GM19467 (cell line): ENCODE data around the gene COL8A1.

Experiments
- ATAC-seq: cut with Tn5 transposase; IDR thresholded peaks from one replicate; pipeline ENCODE4 v1.9.1; 2021; ENCODE audit warnings: mild to moderate bottlenecking, moderate library complexity; ENCODE audit not compliant: unreplicated experiment

COL8A1 gene

GRCh38 chr3:99789011-99789721 lies 150.8 kb downstream of the COL8A1 start:
- ATAC-seq = peak; percentile 94

GRCh38 chr3:99794485-99794884 lies 156.1 kb downstream of the COL8A1 start:
- no peak for ATAC-seq

DNA sequence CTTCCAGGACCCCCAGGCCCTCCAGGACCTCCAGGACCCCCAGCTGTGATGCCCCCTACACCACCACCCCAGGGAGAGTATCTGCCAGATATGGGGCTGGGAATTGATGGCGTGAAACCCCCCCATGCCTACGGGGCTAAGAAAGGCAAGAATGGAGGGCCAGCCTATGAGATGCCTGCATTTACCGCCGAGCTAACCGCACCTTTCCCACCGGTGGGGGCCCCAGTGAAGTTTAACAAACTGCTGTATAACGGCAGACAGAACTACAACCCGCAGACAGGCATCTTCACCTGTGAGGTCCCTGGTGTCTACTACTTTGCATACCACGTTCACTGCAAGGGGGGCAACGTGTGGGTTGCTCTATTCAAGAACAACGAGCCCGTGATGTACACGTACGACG lies 157.2 kb downstream of the COL8A1 start:
- no peak for ATAC-seq

GRCh38 chr3:99799422-99799821 lies 161.0 kb downstream of the COL8A1 start:
- no peak for ATAC-seq

DNA sequence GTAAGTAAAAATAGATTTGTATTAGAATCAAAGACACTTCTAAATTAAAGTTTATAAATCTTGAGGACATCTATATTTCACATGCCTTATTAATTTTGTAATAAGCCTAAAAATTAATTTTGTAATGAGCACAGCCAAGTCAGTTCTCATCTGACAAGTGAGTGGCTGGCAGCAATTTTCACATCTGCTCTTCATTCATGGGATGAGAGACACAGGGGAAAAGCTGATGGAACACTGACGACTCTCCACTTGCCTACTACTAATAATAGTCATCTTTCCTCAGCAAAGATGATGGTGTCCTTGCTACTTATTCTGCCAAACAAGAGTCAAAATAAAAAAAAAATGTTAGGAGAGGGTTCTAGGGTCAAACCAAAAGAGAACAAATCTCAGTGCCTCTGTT lies 164.9 kb downstream of the COL8A1 start:
- ATAC-seq = no peak

DNA sequence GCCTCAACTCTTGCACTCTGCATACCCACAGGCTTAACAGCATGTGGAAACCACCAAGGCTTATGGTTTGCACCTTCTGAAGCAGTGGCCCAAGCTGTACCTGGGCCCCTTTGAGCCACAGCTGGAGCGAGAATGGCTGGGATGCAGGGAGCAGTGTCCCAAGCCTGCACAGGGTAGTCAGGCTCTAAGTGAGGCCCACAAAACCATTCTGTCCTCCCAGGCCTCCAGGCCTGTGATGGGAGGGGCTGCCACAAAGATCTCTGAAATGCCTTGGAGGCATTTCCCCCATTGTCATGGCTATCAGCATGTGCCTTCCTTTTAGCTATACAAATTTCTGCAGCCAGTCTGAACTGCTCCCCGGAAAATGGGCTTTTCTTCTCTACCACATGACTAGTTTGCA lies 166.8 kb downstream of the COL8A1 start:
- no peak for ATAC-seq

- no peak for ATAC-seq
Measured at GRCh38 chr3:99808163-99808794, 169.9 kb downstream of the COL8A1 start.

- ATAC-seq = no peak
Measured at GRCh38 chr3:99809565-99809964, 171.2 kb downstream of the COL8A1 start.

GRCh38 chr3:99810403-99810802 lies 172.0 kb downstream of the COL8A1 start:
- ATAC-seq = no peak

DNA sequence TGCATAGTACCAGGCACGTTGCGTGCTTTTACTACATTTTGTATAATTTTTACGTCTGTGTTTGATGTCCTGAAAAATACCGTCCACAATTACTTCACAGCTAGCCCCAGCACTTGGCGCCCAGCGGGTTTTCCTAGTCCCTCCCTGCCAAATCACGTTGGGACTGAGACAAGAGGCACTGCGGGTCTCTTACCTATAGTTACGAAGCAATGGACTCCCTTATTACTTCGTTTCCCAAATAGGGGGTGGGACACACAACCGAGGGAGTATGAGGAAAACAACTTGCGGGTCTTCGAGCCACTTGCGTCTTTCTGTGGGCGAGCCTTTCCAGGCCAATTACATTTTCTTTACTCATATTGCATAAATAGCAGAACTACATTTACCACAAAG lies 178.6 kb downstream of the COL8A1 start:
- ATAC-seq = no peak

DNA sequence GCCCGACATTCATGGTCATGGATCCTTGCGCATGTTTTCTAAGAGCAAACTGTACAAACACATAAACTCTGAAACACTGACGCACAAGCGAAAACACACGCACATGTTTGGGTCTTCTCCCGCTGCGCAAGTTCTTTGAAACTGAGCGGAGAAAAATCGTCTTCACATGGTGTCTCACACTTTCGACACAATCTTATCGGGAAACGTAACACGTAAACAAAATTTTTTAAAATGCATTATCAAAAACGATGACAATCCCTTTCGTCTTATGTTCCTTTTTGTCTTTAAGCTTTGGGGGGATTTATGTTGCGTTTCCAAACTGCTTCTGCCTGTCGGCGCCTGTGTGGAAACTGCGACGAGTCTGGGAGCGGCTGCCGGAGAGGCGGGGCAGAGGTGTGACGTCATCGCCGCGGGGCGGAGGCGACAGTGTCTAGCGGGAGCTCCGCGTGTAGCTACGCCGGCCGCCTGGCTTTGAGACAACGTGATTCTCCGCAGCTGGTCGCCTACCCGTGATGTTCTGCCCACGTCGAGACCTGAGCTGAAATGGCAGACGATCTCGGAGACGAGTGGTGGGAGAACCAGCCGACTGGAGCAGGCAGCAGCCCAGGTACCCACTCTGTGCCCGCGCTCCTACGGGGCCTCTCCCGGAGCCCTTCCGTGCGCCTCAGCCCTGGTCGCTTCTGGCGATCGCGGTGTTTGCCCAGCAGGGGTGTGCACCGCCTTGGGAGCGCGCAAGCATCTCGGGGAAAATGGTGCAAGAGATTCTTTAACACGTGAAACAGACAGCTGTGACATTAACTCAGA lies 179.2 kb downstream of the COL8A1 start, which contains the start of gene CMSS1:
TSS of gene CMSS1 (plus strand) at position 426 of the 804 bp plus-strand sequence.
- ATAC-seq = peak; percentile 97

DNA sequence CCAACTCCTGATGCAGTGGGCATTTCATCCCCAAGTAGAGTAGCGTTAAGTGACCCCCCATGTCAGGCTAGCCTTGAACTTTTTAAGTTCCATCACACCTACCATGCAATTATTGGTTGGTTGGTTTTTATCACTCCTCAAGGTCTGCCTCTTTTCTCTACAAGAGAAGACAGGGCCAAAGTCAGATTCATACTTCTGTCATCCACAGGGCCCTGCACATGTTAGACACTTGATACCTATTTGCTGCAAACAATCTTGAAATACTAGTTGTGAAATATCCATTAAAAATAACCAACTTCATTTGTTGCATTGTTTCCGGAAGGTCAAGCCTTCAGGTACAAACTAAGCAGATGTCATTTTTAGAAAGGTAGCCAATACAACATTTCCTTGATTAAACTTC lies 180.4 kb downstream of the COL8A1 start:
- no peak for ATAC-seq

GRCh38 chr3:99823723-99824711 lies 185.6 kb downstream of the COL8A1 start:
- ATAC-seq = no peak

DNA sequence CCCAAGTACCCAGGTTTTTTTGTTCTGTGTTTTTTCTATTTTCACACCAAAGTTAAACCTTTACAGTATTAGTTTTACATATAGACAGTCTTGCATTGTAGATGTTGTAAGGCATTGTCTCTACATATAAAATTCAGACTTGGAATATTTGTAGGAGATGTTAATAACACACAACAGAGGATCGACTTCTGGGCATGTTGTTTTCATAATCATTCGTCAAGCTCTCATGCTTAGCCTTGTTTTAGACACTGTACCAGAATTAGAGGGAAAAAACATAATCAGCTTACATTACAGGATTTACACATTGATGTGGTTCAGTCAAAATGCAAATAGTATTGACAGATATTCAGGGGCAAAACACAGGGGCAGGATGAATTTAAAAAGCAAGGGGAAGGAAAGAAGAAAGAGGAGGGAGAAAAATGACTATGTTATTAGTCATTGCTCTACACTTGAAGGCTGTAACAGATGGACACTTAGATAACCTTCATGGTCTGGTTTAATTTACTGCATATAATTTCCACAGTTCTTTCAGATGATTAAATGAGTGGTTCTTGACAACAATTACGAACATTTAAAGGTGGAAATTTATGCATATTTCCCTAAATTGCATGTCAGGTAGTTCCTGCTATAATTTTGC lies 186.7 kb downstream of the COL8A1 start:
- no peak for ATAC-seq

DNA sequence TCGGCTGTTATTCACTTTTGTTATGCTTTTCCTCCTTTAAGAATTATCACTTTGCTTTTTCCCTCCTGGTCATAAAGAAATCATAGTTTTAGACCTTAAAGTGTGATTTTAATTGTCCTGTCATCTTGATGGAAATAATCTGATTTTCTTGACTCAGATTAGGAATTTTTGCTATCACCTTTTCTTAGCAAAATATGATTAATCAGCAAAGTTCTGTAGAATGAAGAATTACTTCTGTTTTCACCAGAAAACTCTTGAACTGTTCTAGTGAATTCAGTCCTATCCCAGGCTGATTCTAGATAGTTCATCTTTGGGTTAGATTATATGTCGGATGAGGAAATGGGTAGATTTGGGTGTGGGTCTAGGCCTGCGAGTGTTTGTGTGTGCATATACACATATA lies 191.4 kb downstream of the COL8A1 start:
- no peak for ATAC-seq

DNA sequence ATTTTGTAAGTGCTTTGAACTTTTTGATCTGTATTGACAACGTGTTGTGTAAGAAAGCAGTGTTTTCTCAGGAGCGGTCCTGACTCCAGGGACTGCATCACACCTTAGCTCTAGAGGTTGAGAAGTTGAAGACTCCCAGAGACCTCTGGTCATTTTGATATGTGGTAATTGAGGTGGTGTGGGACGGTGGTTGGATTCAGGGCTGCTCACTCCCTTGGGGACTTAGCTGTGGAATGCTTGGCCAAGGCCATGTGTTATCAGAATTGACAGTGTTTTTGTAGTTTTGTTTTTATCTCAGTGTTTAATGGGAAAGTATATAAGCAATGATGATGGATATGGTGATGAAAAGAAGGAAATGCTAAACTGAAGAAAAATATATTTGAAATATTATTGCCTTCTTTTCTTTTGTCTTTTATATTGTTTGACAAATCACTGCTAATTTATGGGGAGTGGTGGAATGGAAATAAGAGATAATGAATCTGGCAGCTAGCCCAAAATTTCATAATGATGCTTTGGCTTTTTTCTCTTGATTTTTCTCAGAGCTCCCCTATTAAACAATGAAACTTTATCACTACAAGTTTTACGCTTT lies 195.3 kb downstream of the COL8A1 start:
- ATAC-seq = no peak

DNA sequence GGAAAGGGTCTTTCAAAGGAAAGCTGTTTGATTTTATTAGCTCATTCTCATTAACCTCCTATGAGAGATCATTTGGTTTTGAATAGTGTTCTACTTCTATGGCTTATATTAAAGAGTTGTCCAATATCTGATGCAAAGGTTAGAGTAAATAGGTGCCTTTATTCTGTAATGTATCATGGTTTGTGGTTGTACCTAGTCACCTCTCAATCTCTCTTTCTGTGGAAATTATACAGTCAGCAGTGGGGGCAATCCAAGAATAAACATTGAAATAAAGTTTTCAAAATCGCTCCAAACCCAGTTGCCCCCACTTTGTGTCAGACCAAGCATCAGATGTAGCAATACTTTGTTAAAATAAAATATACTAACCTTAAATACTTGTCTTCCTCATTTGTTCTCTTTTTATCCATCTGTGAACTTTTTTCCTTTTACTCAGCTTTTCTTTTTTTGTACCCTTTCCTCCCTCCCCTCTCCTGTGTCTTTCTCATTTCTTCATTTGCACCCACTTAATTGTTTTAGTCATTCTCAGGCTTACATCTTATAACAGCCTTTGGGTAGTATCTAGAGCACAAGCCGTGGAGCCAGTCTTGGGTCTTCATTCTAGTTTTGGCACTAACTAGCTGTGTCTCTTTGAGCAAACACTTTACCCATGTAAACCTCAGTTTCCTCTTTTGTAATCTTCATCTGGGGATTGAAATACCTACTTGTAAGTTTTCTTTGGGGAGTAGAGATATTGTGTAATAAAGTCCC lies 196.0 kb downstream of the COL8A1 start:
- ATAC-seq = no peak

DNA sequence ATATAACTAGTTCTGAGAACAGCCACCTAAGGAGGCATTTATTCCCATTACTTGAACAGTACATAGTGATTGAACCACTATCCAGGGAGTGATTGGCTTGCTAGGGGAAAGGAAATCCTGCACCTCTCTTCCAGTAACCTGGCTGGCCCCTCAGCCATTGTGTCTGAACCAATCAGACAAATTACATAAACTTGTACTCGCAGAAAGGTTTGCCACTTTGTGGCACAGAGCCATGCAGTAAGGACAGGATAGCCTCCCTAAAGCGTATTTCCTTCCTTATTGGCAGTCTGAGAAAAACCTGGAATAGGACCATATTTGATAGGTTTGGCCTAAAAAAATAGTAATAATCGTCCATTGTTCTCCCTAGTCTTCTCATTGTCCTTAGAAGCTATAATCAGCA lies 198.3 kb downstream of the COL8A1 start:
- no peak for ATAC-seq

- no peak for ATAC-seq
Measured at GRCh38 chr3:99837715-99838114, 199.3 kb downstream of the COL8A1 start.
